GM18951 (cell line): ENCODE data around the gene NPPB.

Experiments used
- POLR2A ChIP-seq: IDR thresholded peaks from 4 replicates; pipeline ENCODE4 v1.6.1; 2011; ENCODE audit warnings: mild to moderate bottlenecking; ENCODE audit not compliant: insufficient read length, insufficient read depth; ENCODE audit errors: extremely low read depth
- in situ Hi-C: fragments of 300-500 bp; cut with MboI; formaldehyde crosslinking; loops from one replicate; pipeline ENCODE4 v1.12.0; 2022; ENCODE audit warnings: low sequenced_read_pairs, mixed read lengths, inconsistent platforms; ENCODE audit not compliant: unreplicated experiment

The NPPB gene

DNA sequence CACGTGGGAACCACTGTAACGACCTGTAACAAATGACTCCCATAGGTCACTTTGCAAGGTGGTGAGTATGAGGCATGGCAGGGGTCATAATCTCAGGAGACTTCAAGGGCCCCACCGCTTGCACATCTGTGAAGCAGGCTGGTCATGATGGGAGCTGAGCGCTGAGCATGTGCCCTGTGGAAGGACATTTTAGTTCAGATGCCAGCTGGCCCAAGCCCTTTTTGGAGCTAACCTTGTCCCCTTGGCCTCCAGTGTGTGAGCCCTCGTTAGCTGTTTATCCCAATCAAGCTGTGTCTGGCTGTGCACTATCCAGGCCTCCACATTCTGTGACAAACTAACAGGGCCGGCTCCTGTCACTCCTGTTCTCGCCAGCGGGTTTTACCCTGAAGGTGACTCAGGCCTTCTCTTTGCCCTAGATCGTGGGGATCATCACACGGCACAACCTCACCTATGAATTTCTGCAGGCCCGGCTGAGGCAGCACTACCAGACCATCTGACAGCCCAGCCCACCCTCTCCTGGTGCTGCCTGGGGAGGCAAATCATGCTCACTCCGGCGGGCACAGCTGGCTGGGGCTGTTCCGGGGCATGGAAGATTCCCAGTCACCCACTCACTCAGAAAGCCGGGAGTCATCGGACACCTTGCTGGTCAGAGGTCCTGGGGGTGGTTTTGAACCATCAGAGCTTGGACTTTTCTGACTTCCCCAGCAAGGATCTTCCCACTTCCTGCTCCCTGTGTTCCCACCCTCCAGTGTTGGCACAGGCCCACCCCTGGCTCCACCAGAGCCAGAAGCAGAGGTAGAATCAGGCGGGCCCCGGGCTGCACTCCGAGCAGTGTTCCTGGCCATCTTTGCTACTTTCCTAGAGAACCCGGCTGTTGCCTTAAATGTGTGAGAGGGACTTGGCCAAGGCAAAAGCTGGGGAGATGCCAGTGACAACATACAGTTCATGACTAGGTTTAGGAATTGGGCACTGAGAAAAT is 18.7 kb downstream of the NPPB start:
- in situ Hi-C loops: loop anchor here (5.0 kb wide), 1 partner anchor 47 kb away; no protein-coding TSS in a partner anchor
- TF ChIP-seq POLR2A: no peak

- no peak for TF ChIP-seq POLR2A
- in situ Hi-C loops: no loop called here
Observed at GRCh38 chr1:11838349-11839272, 20.1 kb downstream of the NPPB start.

GRCh38 chr1:11837767-11838348 is 20.9 kb downstream of the NPPB start:
- in situ Hi-C loops: no loop called here
- no peak for TF ChIP-seq POLR2A

DNA sequence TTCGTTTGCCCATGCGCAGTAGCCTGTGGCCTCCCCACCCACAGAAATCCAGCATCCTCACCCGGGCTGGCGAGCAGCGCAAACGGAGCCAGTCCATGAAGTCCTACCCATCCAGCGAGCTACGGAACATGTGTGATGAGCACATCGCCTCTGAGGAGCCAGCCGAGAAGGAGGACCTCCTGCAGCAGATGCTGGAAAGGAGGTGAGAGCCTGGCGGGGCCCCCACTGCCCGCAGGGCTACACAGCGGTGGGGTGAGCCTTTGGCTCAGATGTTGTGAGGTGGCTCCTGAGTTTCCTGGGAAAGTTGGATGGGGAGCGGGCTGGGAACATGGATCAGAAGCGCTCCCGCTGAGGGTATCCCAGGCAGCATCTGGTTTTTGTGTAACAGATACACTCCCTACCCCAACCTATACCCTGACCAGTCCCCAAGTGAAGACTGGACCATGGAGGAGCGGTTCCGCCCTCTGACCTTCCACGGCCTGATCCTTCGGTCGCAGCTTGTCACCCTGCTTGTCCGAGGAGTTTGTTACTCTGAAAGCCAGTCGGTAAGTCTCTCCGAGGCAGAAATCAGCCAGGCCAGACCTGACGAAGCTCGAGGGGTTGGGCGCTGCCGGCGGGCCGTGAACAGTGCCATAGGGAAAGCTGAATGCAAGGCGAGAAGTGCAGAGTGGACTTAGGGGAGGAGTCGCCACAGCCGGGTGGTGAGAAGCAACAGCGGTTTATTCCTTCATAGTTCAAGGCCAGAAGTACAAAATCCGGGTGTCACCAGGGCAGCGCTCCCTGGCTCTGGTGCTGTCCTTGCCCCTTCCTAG is 21.6 kb downstream of the NPPB start:
- no peak for TF ChIP-seq POLR2A
- in situ Hi-C loops: no loop called here

DNA sequence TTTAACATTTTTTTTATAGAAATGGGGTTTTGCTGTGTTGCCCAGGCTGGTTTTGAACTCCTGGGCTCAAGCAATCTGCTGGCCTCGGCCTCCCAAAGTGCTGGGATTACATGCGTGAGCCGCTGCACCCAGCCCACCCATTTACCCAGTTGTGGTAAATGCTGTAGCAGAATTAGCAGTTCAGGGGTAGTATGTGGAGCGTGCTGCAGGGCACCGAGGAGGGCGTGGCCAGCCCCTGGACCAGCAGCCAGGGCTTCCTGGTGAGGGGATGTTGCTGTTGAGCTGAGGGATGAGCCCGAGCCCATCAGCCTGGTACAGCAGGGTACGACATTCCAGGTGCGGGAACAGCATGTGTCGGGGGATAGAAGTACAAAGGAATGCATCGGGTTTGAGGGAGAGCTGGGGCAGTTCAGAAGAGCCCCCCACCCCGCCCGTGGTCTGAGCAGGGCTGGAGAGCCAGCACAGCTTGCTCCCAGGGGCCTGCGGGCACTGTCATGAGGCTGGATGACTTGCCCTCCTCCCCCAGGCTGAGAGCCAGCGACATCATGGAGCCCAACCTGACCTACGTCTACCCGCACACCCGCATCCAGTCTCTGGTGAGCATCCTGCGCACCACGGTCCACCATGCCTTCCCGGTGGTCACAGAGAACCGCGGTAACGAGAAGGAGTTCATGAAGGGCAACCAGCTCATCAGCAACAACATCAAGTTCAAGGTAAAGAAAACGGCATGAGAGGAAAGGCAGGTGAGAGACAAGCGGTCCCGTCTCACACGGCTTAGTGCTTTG is 23.1 kb downstream of the NPPB start:
- no peak for TF ChIP-seq POLR2A
- in situ Hi-C loops: no loop called here

DNA sequence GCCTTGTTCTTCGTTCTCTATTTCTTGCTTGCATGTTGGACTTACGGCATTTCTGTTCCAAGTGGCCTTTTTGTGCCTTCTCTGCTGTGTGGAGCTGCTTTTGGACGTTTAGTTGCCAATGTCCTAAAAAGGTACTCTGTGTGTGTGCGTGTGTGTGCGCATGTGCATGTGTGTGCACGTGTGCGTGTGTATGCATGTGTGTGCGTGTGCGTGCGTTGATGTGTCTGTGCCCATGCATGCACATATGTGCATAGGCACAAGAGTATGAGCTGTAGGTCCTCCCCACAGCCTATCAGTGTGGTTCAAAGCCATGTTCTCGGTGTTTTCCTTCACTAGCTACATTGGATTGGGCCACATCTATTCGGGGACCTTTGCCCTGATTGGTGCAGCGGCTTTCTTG is 24.8 kb downstream of the NPPB start:
- in situ Hi-C loops: no loop called here
- TF ChIP-seq POLR2A: no peak

- TF ChIP-seq POLR2A: no peak
- in situ Hi-C loops: no loop called here
Observed at GRCh38 chr1:11833497-11833896, 25.2 kb downstream of the NPPB start.

- in situ Hi-C loops: no loop called here
- TF ChIP-seq POLR2A: no peak
Observed at GRCh38 chr1:11831945-11832725, 26.6 kb downstream of the NPPB start.

- in situ Hi-C loops: no loop called here
- TF ChIP-seq POLR2A: no peak
Observed at GRCh38 chr1:11828511-11828910, 30.2 kb downstream of the NPPB start.

DNA sequence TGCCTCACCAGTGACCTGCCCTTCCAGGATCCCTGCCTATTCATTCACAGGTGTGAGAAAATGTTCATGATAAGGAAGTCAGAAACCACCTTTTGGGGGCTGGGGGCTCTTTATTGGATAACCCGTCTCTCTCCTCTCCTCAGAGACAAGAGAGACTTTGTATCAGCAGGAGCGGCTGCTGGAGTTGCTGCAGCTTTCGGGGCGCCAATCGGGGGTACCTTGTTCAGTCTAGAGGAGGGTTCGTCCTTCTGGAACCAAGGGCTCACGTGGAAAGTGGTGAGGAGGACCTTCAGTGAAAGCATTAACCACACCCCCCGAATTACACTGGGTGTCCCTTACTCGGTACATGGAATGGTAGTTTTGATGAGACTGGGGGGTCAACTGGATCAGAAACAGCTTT is 31.8 kb downstream of the NPPB start:
- in situ Hi-C loops: no loop called here

GRCh38 chr1:11825131-11825530 is 33.6 kb downstream of the NPPB start:
- in situ Hi-C loops: no loop called here
- no peak for TF ChIP-seq POLR2A

More for the DNA sequence above, 31.8 kb downstream of the NPPB start:
- TF ChIP-seq POLR2A: no peak
